HepG2 (cell line): Measurements from ENCODE around the gene MYLK.

ENCODE experiments used
- NFKBIZ ChIP-seq: IDR thresholded peaks from 2 replicates; pipeline ENCODE4 v1.6.1; 2018; ENCODE audit warnings: missing genetic modification reagents, missing compliant biosample characterization
- ZBTB40 ChIP-seq, 2 experiments: fragments of 450-650 bp in 1 of 2; sonication (generic) in 1 of 2; formaldehyde crosslinking in 1 of 2; IDR thresholded peaks; 2 replicates each; pipeline versions ENCODE4 v1.6.1 to v1.8.0; 2016 to 2022; ENCODE audit warnings: antibody characterized with exemption in 1 of 2, mild to moderate bottlenecking in 1 of 2, missing genetic modification reagents in 1 of 2
- ZNF20 ChIP-seq: sonication (generic); formaldehyde crosslinking; IDR thresholded peaks from 2 replicates; pipeline ENCODE4 v1.4.0; 2020; ENCODE audit warnings: mild to moderate bottlenecking, moderate library complexity, missing genetic modification reagents

DNA sequence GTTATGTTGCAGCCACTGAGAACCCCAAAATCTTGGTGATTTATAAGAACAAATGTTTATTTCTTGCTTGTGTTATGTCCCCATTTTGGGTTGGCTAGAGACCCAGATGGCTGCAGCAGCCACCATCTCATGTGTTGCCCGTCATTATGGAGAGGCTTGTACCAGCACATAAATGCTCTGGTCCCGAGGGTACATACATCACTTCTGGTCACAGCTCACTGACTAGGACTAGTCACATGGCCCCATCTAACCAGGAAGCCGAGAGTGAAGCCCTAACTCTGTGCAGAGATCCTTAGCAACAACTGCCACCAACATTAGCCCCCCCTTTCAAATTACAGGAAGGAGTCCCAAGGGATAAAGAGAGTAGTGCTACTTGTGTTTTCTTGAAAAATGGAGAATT is 273.8 kb downstream of the MYLK start:
- TF ChIP-seq ZBTB40 (IDR thresholded peaks at IDR 0.05) (no peak), ZBTB40 (CRISPR knock-in tag; IDR thresholded peaks at IDR 0.05) (no peak), NFKBIZ (no peak), ZNF20 (CRISPR knock-in tag) (no peak)
